ES-I3 (cell line): ENCODE data around the gene PIK3IP1.

ENCODE experiments used
- H3K36me3 ChIP-seq: 2 replicates; pipeline ENCODE4 v1.6.1; 2013; ENCODE audit warnings: mild to moderate bottlenecking, low read length, control low read depth, moderate library complexity; ENCODE audit not compliant: insufficient read depth
- H3K4me1 ChIP-seq: 2 replicates; pipeline ENCODE4 v1.6.1; 2013; ENCODE audit warnings: mild to moderate bottlenecking, control low read depth, low read length; ENCODE audit not compliant: insufficient read depth
- H3K9ac ChIP-seq: 2 replicates; pipeline ENCODE4 v1.6.1; 2013; ENCODE audit warnings: low read depth, mild to moderate bottlenecking, low read length, moderate library complexity
- H3K9me3 ChIP-seq: 2 replicates; pipeline ENCODE4 v1.6.1; 2013; ENCODE audit warnings: mild to moderate bottlenecking, low read length, moderate library complexity; ENCODE audit not compliant: control insufficient read depth, insufficient read depth

Gene PIK3IP1

GRCh38 chr22:31278626-31279326, 13.5 kb downstream of the PIK3IP1 start:
- H3K9ac ChIP-seq: no peak overlapping the region
- H3K4me1 ChIP-seq: no peaks in the 10 kb centered on the region

GRCh38 chr22:31278151-31278621, 14.1 kb downstream of the PIK3IP1 start:
- Histone ChIP-seq H3K36me3 (peaks cover 15% of the 10 kb centered on the region), H3K4me1 (no peaks in the 10 kb centered on the region), H3K9ac (no peak overlapping the region), H3K9me3 (no peaks in the 10 kb centered on the region)

More at GRCh38 chr22:31278626-31279326, 13.5 kb downstream of the PIK3IP1 start:
- peaks cover 15% of the 10 kb centered on the region for H3K36me3 ChIP-seq
- H3K9me3 ChIP-seq: no peaks in the 10 kb centered on the region

GRCh38 chr22:31277741-31278140, 14.5 kb downstream of the PIK3IP1 start:
- Histone ChIP-seq H3K9ac (no peak overlapping the region), H3K9me3 (no peaks in the 10 kb centered on the region), H3K4me1 (no peaks in the 10 kb centered on the region), H3K36me3 (peaks cover 15% of the 10 kb centered on the region)

- Histone ChIP-seq H3K9ac (no peak overlapping the region), H3K4me1 (no peaks in the 10 kb centered on the region), H3K9me3 (no peaks in the 10 kb centered on the region), H3K36me3 (peaks cover 15% of the 10 kb centered on the region)
Measured at GRCh38 chr22:31276426-31277167, 15.7 kb downstream of the PIK3IP1 start.

GRCh38 chr22:31275576-31275975, 16.7 kb downstream of the PIK3IP1 start:
- Histone ChIP-seq H3K4me1 (no peaks in the 10 kb centered on the region), H3K9me3 (no peaks in the 10 kb centered on the region), H3K9ac (no peak overlapping the region), H3K36me3 (peaks cover 15% of the 10 kb centered on the region)

GRCh38 chr22:31275018-31275417, 17.3 kb downstream of the PIK3IP1 start:
- Histone ChIP-seq H3K9me3 (no peaks in the 10 kb centered on the region), H3K36me3 (peaks cover 15% of the 10 kb centered on the region), H3K9ac (no peak overlapping the region), H3K4me1 (no peaks in the 10 kb centered on the region)

GRCh38 chr22:31274017-31274416, 18.3 kb downstream of the PIK3IP1 start:
- H3K9me3 ChIP-seq: no peaks in the 10 kb centered on the region
- H3K9ac ChIP-seq: no peak overlapping the region
- no peaks in the 10 kb centered on the region for H3K4me1 ChIP-seq
- H3K36me3 ChIP-seq: peaks cover 15% of the 10 kb centered on the region

GRCh38 chr22:31272522-31273446, 19.5 kb downstream of the PIK3IP1 start:
- Histone ChIP-seq H3K9me3 (no peaks in the 10 kb centered on the region), H3K9ac (no peak overlapping the region), H3K36me3 (peaks cover 12% of the 10 kb centered on the region; the same call in 1 of the 2 replicates), H3K4me1 (no peaks in the 10 kb centered on the region)

GRCh38 chr22:31271485-31271884, 20.8 kb downstream of the PIK3IP1 start:
- H3K4me1 ChIP-seq: no peaks in the 10 kb centered on the region
- peaks cover 12% of the 10 kb centered on the region; the same call in 1 of the 2 replicates for H3K36me3 ChIP-seq
- no peaks in the 10 kb centered on the region for H3K9me3 ChIP-seq
- H3K9ac ChIP-seq: no peak overlapping the region

- Histone ChIP-seq H3K9me3 (no peaks in the 10 kb centered on the region), H3K36me3 (peaks cover 12% of the 10 kb centered on the region; the same call in 1 of the 2 replicates), H3K4me1 (no peaks in the 10 kb centered on the region)
Measured at GRCh38 chr22:31271026-31271425, 21.3 kb downstream of the PIK3IP1 start.

GRCh38 chr22:31269892-31270579, 22.3 kb downstream of the PIK3IP1 start:
- Histone ChIP-seq H3K4me1 (no peaks in the 10 kb centered on the region), H3K9ac (no peak overlapping the region), H3K9me3 (no peaks in the 10 kb centered on the region), H3K36me3 (peaks cover 9% of the 10 kb centered on the region; the same call in 1 of the 2 replicates)

More at GRCh38 chr22:31271026-31271425, 21.3 kb downstream of the PIK3IP1 start:
- no peak overlapping the region for H3K9ac ChIP-seq

- no peaks in the 10 kb centered on the region for H3K4me1 ChIP-seq
- no peaks in the 10 kb centered on the region for H3K9me3 ChIP-seq
- no peaks in the 10 kb centered on the region for H3K36me3 ChIP-seq
- no peak overlapping the region for H3K9ac ChIP-seq
Measured at GRCh38 chr22:31268281-31268680, 24.0 kb downstream of the PIK3IP1 start.

GRCh38 chr22:31263896-31264640, 28.2 kb downstream of the PIK3IP1 start:
- Histone ChIP-seq H3K36me3 (no peaks in the 10 kb centered on the region), H3K9ac (no peak overlapping the region), H3K4me1 (no peaks in the 10 kb centered on the region), H3K9me3 (no peaks in the 10 kb centered on the region)
